ENCODE results near the gene YWHAG.

YWHAG gene

GRCh38 chr7:76281006-76281705 lies 77.6 kb downstream of the YWHAG start:
- in situ Hi-C loops (cut with HindIII; ENCODE audit: low sequenced_read_pairs) = loop anchor here (10.0 kb wide), 1 partner anchor 236 kb away; the partner anchor contains the start of genes MDH2 and STYXL1

- in situ Hi-C loops (cut with HindIII; ENCODE audit: low sequenced_read_pairs) = loop anchor here (10.0 kb wide), 1 partner anchor 236 kb away; the partner anchor contains the start of genes MDH2 and STYXL1
Observed at GRCh38 chr7:76280408-76280807, 78.4 kb downstream of the YWHAG start.

GRCh38 chr7:76278540-76278939 lies 80.3 kb downstream of the YWHAG start:
- in situ Hi-C loops (cut with HindIII; ENCODE audit: low sequenced_read_pairs) = loop anchor here (10.0 kb wide), 1 partner anchor 94 kb away; no protein-coding TSS in a partner anchor

All from endothelial cell of hepatic sinusoid (primary cell).